ENCODE data around the gene AIG1.

GRCh38 chr6:143123081-143123480 is 62.4 kb downstream of the AIG1 start:
- no peak for TF ChIP-seq POLR2AphosphoS5 (IDR thresholded peaks at IDR 0.05)
- TF ChIP-seq CTCF (IDR thresholded peaks at IDR 0.05; ENCODE audit: poor library complexity, severe bottlenecking), result no peak
- TF ChIP-seq RAD21 (conservative IDR thresholded peaks at IDR 0.05), result no peak
